ENCODE results near the gene USP30. TPM values are rescaled to one million over a fixed set of nuclear protein-coding genes. Genes with fewer than 3 reads are reported as not detected.
A peak's percentile ranks its signal among the peaks of the same experiment; 100 is the strongest.

The USP30 gene
- total RNA-seq, 1 experiment from 2014 or later = 7.8 TPM

DNA sequence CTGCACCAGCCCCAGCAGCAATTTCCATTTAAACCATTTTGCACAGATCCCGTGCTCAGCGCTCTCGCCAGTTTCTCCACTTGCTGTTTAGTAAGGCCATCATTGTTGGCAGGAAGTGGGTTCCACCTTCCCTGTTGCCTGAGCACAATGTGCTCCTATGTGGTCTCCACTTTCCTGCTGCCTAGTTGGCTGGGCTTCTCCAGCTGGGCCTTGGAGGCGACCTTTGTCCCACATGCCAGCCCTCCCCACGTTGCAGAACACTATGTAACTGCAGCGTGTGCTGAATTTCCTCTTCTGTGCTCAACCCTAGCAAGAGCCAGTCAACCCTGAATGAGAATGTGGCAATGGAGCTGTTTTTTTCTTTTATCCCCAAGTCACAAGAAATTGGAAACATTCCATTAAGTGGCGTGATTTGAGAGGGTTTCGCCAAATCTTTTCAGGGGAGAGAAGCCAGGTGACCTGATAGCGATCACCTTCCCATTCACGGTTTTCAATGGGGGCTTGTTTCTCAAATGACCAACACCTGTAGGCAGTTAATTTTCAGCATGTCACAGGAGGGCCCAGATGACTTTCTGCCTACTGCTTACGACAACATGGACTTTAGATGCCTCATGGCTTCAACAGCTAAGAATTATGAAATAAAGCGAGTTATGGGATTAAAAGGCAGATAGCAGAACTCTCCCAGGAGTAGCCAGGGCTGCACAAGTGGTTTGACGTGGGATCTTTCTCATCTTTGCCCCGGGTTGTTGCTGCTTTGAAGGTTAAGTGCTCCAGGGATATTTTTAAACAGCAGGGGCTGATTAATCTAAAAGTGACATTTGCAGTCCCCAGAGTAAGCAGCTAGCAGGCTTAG lies 63.6 kb downstream of the USP30 start, which contains the start of gene ACACB:
TSS of gene ACACB (plus strand) at position 830 of the 853 bp plus-strand sequence. CDS start 22,819 bp downstream, outside the sequence.
- Histone ChIP-seq H3K4me1 (ENCODE audit: insufficient read depth, low read length) (peaks cover 6% of the 10 kb centered on the region; the same call in 1 of the 2 replicates), H2AK5ac (ENCODE audit: insufficient read length, low read length) (no peak within 1 kb of the TSS), H3K23me2 (ENCODE audit: insufficient read length, low read depth, low read length, poor library complexity, severe bottlenecking) (peaks cover 3% of the 10 kb centered on the region), H3K4ac (ENCODE audit: low read depth, low read length) (no peak within 1 kb of the TSS), H2BK120ac (ENCODE audit: low read depth, low read length, poor library complexity, severe bottlenecking) (no peak within 1 kb of the TSS), H2AFZ (ENCODE audit: low read length) (no peak within 1 kb of the TSS), H3K9ac (ENCODE audit: extremely low read depth, insufficient read length, low read length) (no peak within 1 kb of the TSS), H3K14ac (ENCODE audit: insufficient read depth, low read length) (peak within 1 kb of the TSS; percentile 32; the same call in 1 of the 2 replicates), H3T11ph (ENCODE audit: low read length) (no peak within 1 kb of the TSS), H2BK5ac (ENCODE audit: insufficient read length, low read length) (no peak within 1 kb of the TSS), H3K79me2 (ENCODE audit: insufficient read depth, low read length) (no peaks in the 10 kb centered on the region), H3K4me2 (ENCODE audit: insufficient read depth, insufficient read length, low read length) (no peak within 1 kb of the TSS), H3K27ac (ENCODE audit: insufficient read length, low read depth, low read length) (no peak within 1 kb of the TSS), H3K56ac (ENCODE audit: insufficient read length, low read depth, low read length) (no peak within 1 kb of the TSS), H2BK15ac (ENCODE audit: low read depth, low read length) (no peak within 1 kb of the TSS), H4K20me1 (ENCODE audit: control insufficient read depth, insufficient read depth, insufficient read length) (no peaks in the 10 kb centered on the region), H3K9me3 (ENCODE audit: control insufficient read depth, low read depth, low read length) (no peaks in the 10 kb centered on the region), H2BK12ac (ENCODE audit: insufficient read length, low read depth, low read length) (no peak within 1 kb of the TSS), H3K18ac (ENCODE audit: insufficient read length, low read depth, low read length) (no peak within 1 kb of the TSS), H4K5ac (ENCODE audit: insufficient read length, low read depth, low read length) (no peak within 1 kb of the TSS), H3K27me3 (ENCODE audit: insufficient read depth, low read length) (no peaks in the 10 kb centered on the region), H4K8ac (replicated peaks; ENCODE audit: insufficient read length, low read depth, low read length) (no peak within 1 kb of the TSS), H3K79me1 (ENCODE audit: insufficient read depth, low read depth, low read length, poor library complexity, severe bottlenecking) (no peaks in the 10 kb centered on the region), H4K91ac (ENCODE audit: insufficient read length, low read depth, low read length) (no peak within 1 kb of the TSS), H3K23ac (ENCODE audit: insufficient read length, low read depth, low read length) (no peak within 1 kb of the TSS), H2BK20ac (ENCODE audit: low read depth, low read length, poor library complexity, severe bottlenecking) (no peak within 1 kb of the TSS)
- Mint-ChIP-seq H3K9me3 (no peaks in the 10 kb centered on the region), H3K36me3 (ENCODE audit: insufficient read depth in 1 of 3, low read depth in 3 of 3) (peaks cover 0 to 4% (median 0%) of the 10 kb centered on the region in 3 experiments; a peak in 2 of 7 replicates), H3K27ac (peak within 1 kb of the TSS; percentile 20 to 85 (median 26); a peak in 3 of 7 replicates), H3K27me3 (ENCODE audit: low read depth) (no peaks in the 10 kb centered on the region), H3K4me3 (no peak within 1 kb of the TSS), H3K4me1 (peaks cover 17 to 20% of the 10 kb centered on the region in 2 experiments)
- no peak for DNase-seq
- WGBS (ENCODE audit: extremely low coverage, insufficient read length, low lambda C conversion rate) = no CpG with 5 or more reads among the region's 14 CpGs
- no peak for TF ChIP-seq CTCF (conservative IDR thresholded peaks at IDR 0.05)
